WTC11 (cell line): Measurements from ENCODE around the gene MED23. TPM values are rescaled to one million over a fixed set of nuclear protein-coding genes. Genes with fewer than 3 reads are reported as not detected.
A peak's percentile ranks its signal among the peaks of the same experiment; 100 is the strongest.

ENCODE experiments used
- ATAC-seq: fragments of 200-7000 bp; cut with Tn5 transposase; 2 replicates; pipeline ENCODE4 v1.10.0; 2021; ENCODE audit warnings: mild to moderate bottlenecking, moderate library complexity
- CTCF ChIA-PET: fragments of 300-600 bp; sonication (Branson Sonifier 250); formaldehyde crosslinking; loops from one replicate; lab custom pipeline; 2021; ENCODE audit warnings: antibody characterized with exemption; lab: Charles Lee
- POLR2A ChIA-PET: fragments of 350-600 bp; sonication (Branson Sonifier 250); formaldehyde crosslinking; loops from one replicate; lab custom pipeline; 2021; ENCODE audit warnings: antibody characterized with exemption; lab: Charles Lee
- DNase-seq: peaks from one replicate; pipeline ENCODE4 v3.0.0; 2021; ENCODE audit warnings: low spot score
- H3K27ac Mint-ChIP-seq: 2 replicates; pipeline ENCODE4 v1.8.0; 2021; ENCODE audit warnings: mixed read lengths
- H3K27me3 Mint-ChIP-seq: 2 replicates; pipeline ENCODE4 v1.8.0; 2021; ENCODE audit warnings: low read depth, mild to moderate bottlenecking, moderate library complexity, mixed read lengths
- H3K36me3 Mint-ChIP-seq: 2 replicates; pipeline ENCODE4 v1.8.0; 2021; ENCODE audit warnings: mixed read lengths
- H3K4me1 Mint-ChIP-seq: 2 replicates; pipeline ENCODE4 v1.8.0; 2022; ENCODE audit warnings: mixed read lengths
- H3K4me3 Mint-ChIP-seq: 2 replicates; pipeline ENCODE4 v1.8.0; 2021; ENCODE audit warnings: mild to moderate bottlenecking, moderate library complexity, mixed read lengths
- H3K9me3 Mint-ChIP-seq: 2 replicates; pipeline ENCODE4 v1.8.0; 2021; ENCODE audit warnings: mixed read lengths
- CBFB ChIP-seq: sonication (generic); formaldehyde crosslinking; IDR thresholded peaks from 2 replicates; pipeline ENCODE4 v1.8.1; 2022; ENCODE audit warnings: mild to moderate bottlenecking, low read depth, missing genetic modification reagents
- FOXJ3 ChIP-seq: sonication (generic); formaldehyde crosslinking; IDR thresholded peaks from 2 replicates; pipeline ENCODE4 v1.9.0; 2021; ENCODE audit warnings: missing genetic modification reagents, mild to moderate bottlenecking, borderline replicate concordance
- FOXK1 ChIP-seq: sonication (generic); formaldehyde crosslinking; IDR thresholded peaks from 2 replicates; pipeline ENCODE4 v1.8.0; 2022; ENCODE audit warnings: mild to moderate bottlenecking, moderate library complexity, missing genetic modification reagents
- GABPB1 ChIP-seq: sonication (generic); formaldehyde crosslinking; IDR thresholded peaks from 2 replicates; pipeline ENCODE4 v1.8.1; 2023; ENCODE audit warnings: mild to moderate bottlenecking, missing genetic modification reagents
- HMGA2 ChIP-seq: fragments of 250-450 bp; sonication (Bioruptor Pico); IDR thresholded peaks from 2 replicates; pipeline ENCODE4 v1.4.0; 2021; ENCODE audit warnings: mild to moderate bottlenecking, moderate library complexity
- NFATC4 ChIP-seq: fragments of 250-450 bp; sonication (Bioruptor Pico); IDR thresholded peaks from 2 replicates; pipeline ENCODE4 v1.9.0; 2021; ENCODE audit warnings: mild to moderate bottlenecking
- NR2C2 ChIP-seq: sonication (generic); formaldehyde crosslinking; IDR thresholded peaks from 2 replicates; pipeline ENCODE4 v1.8.0; 2022; ENCODE audit warnings: mild to moderate bottlenecking, missing genetic modification reagents
- total RNA-seq: library from RNA; stranded (reverse); gene quantifications from 3 replicates; pipeline ENCODE4 v1.2.3, GENCODE V29; 2021
- TF ChIP-seq, protein P1 (sequence below): sonication (generic); formaldehyde crosslinking; IDR thresholded peaks from 2 replicates; pipeline ENCODE4 v1.8.1; 2022; ENCODE audit warnings: mild to moderate bottlenecking, missing genetic modification reagents, moderate library complexity, borderline replicate concordance
- TF ChIP-seq, protein P2 (sequence below): sonication (generic); formaldehyde crosslinking; IDR thresholded peaks from 2 replicates; pipeline ENCODE4 v1.8.0; 2022; ENCODE audit warnings: missing genetic modification reagents
- TF ChIP-seq, protein P3 (sequence below): sonication (generic); formaldehyde crosslinking; IDR thresholded peaks from 2 replicates; pipeline ENCODE4 v1.8.1; 2023; ENCODE audit warnings: mild to moderate bottlenecking, missing genetic modification reagents
- TF ChIP-seq, protein P4 (sequence below): sonication (generic); formaldehyde crosslinking; IDR thresholded peaks from 2 replicates; pipeline ENCODE4 v1.8.0; 2022; ENCODE audit warnings: mild to moderate bottlenecking, missing genetic modification reagents
- TF ChIP-seq, protein P5 (sequence below): sonication (generic); formaldehyde crosslinking; IDR thresholded peaks from 2 replicates; pipeline ENCODE4 v1.8.0; 2022; ENCODE audit warnings: mild to moderate bottlenecking, missing genetic modification reagents
- TF ChIP-seq, protein P6 (sequence below): sonication (generic); formaldehyde crosslinking; IDR thresholded peaks from 2 replicates; pipeline ENCODE4 v1.8.1; 2022; ENCODE audit warnings: missing genetic modification reagents, borderline replicate concordance
- TF ChIP-seq, protein P7 (sequence below): sonication (generic); formaldehyde crosslinking; IDR thresholded peaks from 2 replicates; pipeline ENCODE4 v1.8.0; 2022; ENCODE audit warnings: mild to moderate bottlenecking, missing genetic modification reagents

MED23 gene
- total RNA-seq, 1 experiment from 2014 or later: 19.0 TPM

DNA sequence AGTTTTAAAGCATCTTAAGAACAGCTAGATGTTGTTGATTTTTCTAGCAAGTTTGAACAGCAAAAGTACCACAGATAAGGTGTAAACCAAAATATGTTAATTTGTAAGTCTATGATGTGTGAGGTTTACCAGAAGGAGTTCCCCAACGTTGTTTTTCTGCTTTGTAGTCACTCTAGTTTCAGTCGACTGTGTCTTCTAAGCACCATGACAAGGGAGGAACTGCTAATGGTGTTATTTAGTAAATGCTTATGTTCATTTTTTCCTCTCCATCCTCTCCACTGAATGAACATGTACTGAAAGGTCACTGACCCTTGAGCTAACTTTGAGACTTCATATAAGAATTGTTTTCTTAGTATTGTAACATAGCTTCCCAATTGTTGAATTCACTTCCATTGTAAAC lies 12.1 kb upstream of the MED23 start (continued):
- TF ChIP-seq, protein P1, sequence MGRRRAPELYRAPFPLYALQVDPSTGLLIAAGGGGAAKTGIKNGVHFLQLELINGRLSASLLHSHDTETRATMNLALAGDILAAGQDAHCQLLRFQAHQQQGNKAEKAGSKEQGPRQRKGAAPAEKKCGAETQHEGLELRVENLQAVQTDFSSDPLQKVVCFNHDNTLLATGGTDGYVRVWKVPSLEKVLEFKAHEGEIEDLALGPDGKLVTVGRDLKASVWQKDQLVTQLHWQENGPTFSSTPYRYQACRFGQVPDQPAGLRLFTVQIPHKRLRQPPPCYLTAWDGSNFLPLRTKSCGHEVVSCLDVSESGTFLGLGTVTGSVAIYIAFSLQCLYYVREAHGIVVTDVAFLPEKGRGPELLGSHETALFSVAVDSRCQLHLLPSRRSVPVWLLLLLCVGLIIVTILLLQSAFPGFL (CRISPR knock-in tag): no peak
- TF ChIP-seq, protein P2, sequence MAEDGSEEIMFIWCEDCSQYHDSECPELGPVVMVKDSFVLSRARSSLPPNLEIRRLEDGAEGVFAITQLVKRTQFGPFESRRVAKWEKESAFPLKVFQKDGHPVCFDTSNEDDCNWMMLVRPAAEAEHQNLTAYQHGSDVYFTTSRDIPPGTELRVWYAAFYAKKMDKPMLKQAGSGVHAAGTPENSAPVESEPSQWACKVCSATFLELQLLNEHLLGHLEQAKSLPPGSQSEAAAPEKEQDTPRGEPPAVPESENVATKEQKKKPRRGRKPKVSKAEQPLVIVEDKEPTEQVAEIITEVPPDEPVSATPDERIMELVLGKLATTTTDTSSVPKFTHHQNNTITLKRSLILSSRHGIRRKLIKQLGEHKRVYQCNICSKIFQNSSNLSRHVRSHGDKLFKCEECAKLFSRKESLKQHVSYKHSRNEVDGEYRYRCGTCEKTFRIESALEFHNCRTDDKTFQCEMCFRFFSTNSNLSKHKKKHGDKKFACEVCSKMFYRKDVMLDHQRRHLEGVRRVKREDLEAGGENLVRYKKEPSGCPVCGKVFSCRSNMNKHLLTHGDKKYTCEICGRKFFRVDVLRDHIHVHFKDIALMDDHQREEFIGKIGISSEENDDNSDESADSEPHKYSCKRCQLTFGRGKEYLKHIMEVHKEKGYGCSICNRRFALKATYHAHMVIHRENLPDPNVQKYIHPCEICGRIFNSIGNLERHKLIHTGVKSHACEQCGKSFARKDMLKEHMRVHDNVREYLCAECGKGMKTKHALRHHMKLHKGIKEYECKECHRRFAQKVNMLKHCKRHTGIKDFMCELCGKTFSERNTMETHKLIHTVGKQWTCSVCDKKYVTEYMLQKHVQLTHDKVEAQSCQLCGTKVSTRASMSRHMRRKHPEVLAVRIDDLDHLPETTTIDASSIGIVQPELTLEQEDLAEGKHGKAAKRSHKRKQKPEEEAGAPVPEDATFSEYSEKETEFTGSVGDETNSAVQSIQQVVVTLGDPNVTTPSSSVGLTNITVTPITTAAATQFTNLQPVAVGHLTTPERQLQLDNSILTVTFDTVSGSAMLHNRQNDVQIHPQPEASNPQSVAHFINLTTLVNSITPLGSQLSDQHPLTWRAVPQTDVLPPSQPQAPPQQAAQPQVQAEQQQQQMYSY (CRISPR knock-in tag): no peak
- TF ChIP-seq, protein P3, sequence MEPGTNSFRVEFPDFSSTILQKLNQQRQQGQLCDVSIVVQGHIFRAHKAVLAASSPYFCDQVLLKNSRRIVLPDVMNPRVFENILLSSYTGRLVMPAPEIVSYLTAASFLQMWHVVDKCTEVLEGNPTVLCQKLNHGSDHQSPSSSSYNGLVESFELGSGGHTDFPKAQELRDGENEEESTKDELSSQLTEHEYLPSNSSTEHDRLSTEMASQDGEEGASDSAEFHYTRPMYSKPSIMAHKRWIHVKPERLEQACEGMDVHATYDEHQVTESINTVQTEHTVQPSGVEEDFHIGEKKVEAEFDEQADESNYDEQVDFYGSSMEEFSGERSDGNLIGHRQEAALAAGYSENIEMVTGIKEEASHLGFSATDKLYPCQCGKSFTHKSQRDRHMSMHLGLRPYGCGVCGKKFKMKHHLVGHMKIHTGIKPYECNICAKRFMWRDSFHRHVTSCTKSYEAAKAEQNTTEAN (CRISPR knock-in tag): no peak
- TF ChIP-seq FOXJ3: no peak
- TF ChIP-seq, protein P4, sequence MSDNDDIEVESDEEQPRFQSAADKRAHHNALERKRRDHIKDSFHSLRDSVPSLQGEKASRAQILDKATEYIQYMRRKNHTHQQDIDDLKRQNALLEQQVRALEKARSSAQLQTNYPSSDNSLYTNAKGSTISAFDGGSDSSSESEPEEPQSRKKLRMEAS (CRISPR knock-in tag): no peak
- no peak for TF ChIP-seq NR2C2
- TF ChIP-seq, protein P5, sequence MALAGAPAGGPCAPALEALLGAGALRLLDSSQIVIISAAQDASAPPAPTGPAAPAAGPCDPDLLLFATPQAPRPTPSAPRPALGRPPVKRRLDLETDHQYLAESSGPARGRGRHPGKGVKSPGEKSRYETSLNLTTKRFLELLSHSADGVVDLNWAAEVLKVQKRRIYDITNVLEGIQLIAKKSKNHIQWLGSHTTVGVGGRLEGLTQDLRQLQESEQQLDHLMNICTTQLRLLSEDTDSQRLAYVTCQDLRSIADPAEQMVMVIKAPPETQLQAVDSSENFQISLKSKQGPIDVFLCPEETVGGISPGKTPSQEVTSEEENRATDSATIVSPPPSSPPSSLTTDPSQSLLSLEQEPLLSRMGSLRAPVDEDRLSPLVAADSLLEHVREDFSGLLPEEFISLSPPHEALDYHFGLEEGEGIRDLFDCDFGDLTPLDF (CRISPR knock-in tag): no peak
- TF ChIP-seq FOXK1 (CRISPR knock-in tag): no peak
- no peak for TF ChIP-seq CBFB (CRISPR knock-in tag)
- TF ChIP-seq, protein P6, sequence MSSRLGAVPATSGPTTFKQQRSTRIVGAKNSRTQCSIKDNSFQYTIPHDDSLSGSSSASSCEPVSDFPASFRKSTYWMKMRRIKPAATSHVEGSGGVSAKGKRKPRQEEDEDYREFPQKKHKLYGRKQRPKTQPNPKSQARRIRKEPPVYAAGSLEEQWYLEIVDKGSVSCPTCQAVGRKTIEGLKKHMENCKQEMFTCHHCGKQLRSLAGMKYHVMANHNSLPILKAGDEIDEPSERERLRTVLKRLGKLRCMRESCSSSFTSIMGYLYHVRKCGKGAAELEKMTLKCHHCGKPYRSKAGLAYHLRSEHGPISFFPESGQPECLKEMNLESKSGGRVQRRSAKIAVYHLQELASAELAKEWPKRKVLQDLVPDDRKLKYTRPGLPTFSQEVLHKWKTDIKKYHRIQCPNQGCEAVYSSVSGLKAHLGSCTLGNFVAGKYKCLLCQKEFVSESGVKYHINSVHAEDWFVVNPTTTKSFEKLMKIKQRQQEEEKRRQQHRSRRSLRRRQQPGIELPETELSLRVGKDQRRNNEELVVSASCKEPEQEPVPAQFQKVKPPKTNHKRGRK: no peak
- no peak for TF ChIP-seq NFATC4 (CRISPR knock-in tag)

DNA sequence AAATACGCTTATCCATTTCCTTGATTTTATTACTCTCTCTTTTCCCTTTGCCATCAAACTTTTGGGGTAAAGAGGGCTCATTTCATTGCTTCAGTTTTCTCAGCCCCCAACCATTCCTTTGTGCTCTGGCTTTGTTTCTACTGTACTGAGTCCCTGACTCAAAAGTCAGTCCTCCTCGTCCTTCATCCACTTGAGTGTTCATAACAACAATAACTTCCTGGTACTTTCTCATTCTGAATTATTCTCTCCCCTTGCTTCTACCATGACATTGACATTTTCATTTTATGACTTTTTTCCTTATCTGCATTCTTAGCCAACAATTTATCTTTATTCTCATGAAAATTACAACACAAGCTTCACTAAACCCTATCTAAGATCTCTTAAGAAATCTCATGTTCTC lies 10.0 kb upstream of the MED23 start:
- Mint-ChIP-seq H3K27me3 (peaks cover 18% of the 10 kb centered on the region), H3K27ac (no peak overlapping the region), H3K4me3 (no peak overlapping the region), H3K9me3 (no peaks in the 10 kb centered on the region), H3K36me3 (no peaks in the 10 kb centered on the region), H3K4me1 (no peaks in the 10 kb centered on the region)
- TF ChIP-seq HMGA2: no peak
- ChIA-PET POLR2A (interaction anchor here (1.3 kb wide), 1 partner anchor 10 kb away, joined by 4 read pairs; the partner anchor contains the start of gene MED23), CTCF (interaction anchor here (4.6 kb wide), 1 partner anchor 10 kb away, joined by 57 read pairs; the partner anchor contains the start of gene MED23)
- no peak for ATAC-seq
- DNase-seq: no peak

DNA sequence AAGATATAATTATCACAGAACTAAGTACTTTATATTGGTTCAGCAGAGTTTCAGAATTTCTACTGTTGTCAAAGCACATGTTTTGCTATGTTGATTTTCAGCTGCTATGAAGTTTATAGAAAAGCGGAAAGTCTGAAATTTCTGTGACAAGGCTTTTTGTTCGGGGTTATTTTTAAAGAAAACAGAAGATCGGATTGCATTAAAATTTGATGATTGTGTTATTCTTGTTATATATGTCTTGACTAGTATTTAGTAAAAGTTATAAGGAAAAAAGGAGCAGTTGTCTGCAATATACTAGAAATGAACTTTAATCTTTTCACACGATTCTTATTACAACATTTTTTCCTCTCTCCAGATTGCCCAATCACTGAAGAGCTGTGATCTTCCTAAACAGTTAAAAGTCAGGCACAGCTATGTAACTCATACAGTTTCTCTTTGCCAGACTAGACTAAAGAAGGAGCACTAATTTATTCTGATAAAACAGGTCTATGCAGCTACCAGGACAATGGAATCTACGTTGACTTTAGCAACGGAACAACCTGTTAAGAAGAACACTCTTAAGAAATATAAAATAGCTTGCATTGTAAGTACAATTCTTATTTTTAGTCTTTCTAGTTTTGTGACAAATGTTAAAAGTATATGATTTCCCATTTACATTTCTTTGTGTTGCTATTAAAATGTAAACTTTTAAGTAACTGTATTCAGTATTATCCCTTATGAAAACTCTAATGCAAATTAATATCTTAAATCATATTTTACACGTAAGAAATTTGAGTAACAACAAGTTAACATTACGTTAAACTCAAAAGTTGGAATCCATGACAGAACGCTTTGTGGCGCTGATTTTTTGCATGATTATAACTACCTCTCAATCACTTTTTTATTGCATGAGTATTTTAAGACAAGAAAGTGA lies 9.1 kb upstream of the MED23 start, which contains the start of gene ENPP3:
ENPP3 (plus strand) TSS at position 423 of the 913 bp plus-strand sequence; CDS start at position 506, 83 bp downstream.
- ChIA-PET CTCF (interaction anchor here (4.6 kb wide), 1 partner anchor 9 kb away, joined by 57 read pairs; the partner anchor contains the start of gene MED23), POLR2A (no interaction called here)
- Mint-ChIP-seq H3K9me3 (no peaks in the 10 kb centered on the region), H3K4me3 (no peak within 1 kb of the TSS), H3K27ac (no peak within 1 kb of the TSS), H3K4me1 (no peaks in the 10 kb centered on the region), H3K36me3 (no peaks in the 10 kb centered on the region), H3K27me3 (peaks cover 25% of the 10 kb centered on the region)
- ATAC-seq (no peak), DNase-seq (no peak)
- TF ChIP-seq GABPB1 (CRISPR knock-in tag): 0 out of 2 replicates have a peak, but pooled peaks have one; percentile 17
- TF ChIP-seq, protein P7, sequence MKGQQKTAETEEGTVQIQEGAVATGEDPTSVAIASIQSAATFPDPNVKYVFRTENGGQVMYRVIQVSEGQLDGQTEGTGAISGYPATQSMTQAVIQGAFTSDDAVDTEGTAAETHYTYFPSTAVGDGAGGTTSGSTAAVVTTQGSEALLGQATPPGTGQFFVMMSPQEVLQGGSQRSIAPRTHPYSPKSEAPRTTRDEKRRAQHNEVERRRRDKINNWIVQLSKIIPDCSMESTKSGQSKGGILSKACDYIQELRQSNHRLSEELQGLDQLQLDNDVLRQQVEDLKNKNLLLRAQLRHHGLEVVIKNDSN (CRISPR knock-in tag): no peak
